GM12872 (cell line): ENCODE measurements around the gene ZNF660.

Experiments
- TF ChIP-seq, protein P1 (sequence below): IDR thresholded peaks from 3 replicates; pipeline ENCODE4 v1.5.1; 2011; ENCODE audit warnings: low read depth, mild to moderate bottlenecking, low read length, moderate library complexity; ENCODE audit not compliant: insufficient read depth

ZNF660 gene

GRCh38 chr3:44568561-44568960 lies 16.2 kb upstream of the ZNF660 start:
- TF ChIP-seq, protein P1, sequence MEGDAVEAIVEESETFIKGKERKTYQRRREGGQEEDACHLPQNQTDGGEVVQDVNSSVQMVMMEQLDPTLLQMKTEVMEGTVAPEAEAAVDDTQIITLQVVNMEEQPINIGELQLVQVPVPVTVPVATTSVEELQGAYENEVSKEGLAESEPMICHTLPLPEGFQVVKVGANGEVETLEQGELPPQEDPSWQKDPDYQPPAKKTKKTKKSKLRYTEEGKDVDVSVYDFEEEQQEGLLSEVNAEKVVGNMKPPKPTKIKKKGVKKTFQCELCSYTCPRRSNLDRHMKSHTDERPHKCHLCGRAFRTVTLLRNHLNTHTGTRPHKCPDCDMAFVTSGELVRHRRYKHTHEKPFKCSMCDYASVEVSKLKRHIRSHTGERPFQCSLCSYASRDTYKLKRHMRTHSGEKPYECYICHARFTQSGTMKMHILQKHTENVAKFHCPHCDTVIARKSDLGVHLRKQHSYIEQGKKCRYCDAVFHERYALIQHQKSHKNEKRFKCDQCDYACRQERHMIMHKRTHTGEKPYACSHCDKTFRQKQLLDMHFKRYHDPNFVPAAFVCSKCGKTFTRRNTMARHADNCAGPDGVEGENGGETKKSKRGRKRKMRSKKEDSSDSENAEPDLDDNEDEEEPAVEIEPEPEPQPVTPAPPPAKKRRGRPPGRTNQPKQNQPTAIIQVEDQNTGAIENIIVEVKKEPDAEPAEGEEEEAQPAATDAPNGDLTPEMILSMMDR = no peak

DNA sequence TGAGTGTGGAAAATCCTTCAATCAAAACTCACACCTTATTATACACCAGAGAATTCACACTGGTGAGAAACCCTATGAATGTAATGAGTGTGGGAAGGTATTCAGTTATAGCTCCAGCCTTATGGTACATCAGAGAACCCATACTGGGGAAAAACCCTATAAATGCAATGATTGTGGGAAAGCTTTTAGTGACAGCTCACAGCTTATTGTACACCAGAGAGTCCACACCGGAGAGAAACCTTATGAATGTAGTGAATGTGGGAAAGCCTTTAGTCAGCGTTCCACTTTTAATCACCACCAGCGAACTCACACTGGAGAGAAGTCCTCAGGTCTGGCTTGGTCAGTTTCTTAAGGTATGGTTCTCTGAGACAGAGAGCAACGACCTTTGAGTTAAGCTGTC lies 13.7 kb upstream of the ZNF660 start:
- TF ChIP-seq, protein P1 = no peak

- TF ChIP-seq, protein P1 = no peak
Observed at GRCh38 chr3:44576613-44577012, 8.2 kb upstream of the ZNF660 start.

DNA sequence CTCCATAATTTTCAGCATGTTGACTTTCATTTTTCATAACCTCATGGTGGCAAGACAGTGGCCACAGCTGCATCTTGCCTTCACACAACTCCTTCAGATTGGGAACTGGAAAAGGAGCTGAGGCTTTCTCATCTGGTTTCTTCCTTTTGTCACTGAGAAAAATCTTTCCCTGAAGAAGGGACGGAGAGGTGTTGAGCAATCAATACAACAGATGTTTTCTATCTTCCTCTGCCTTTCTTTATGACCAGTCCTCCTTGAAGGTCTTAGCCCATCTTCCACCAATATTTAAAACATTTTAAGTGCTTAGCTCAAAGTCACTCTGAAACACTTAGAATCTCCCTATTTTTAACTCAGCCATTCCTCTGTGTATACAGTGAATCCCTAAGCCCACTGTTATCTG lies 11.9 kb downstream of the ZNF660 start:
- TF ChIP-seq, protein P1 = no peak

DNA sequence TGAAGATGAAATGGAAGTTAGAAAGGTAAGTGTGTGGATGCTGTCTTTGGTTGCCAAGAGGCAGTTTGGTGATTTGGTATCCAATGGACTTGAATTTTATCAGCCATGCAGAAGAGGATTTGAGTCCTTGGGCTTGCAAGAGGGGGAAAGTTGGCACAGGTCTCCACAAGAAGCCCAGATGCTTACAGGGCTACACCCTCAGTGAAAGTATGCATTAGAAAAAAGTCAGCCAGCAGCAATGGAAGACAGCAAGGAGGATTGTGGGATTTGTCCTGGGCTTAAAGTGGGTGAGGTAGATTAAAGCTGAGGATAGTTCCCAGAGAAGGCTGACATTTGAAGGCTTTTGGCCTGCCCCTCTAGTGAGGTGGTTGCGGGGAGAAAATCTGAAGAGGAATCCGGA lies 17.0 kb downstream of the ZNF660 start:
- TF ChIP-seq, protein P1 = no peak

GRCh38 chr3:44612678-44613077 lies 27.9 kb downstream of the ZNF660 start:
- TF ChIP-seq, protein P1 = no peak

- TF ChIP-seq, protein P1 = no peak
Observed at GRCh38 chr3:44624749-44625480, 40.2 kb downstream of the ZNF660 start, which contains the start of gene ZNF197. Gene ZNF197, plus strand, starts transcription at chr3:44625036. Its CDS starts 4,119 bp downstream, at chr3:44629155.
